Cardiac septum (tissue), 1 donor: ENCODE results near the gene PLK5. TPM values are rescaled to one million over a fixed set of nuclear protein-coding genes. Genes with fewer than 3 reads are reported as not detected.

Experiments used
- total RNA-seq: library from RNA; stranded (reverse); fragmentation: NEBNext Ultra II Directional; extraction: Animal tissue kit (Norgen Biotek cat#: 25700); gene quantifications from one replicate; pipeline ENCODE4 v1.2.1, GENCODE V29; 2021
- donor health status: DM: no; HTN: no; CAD: no.

Gene PLK5
- total RNA-seq, 1 donor from 2014 or later = not detected

Other genes starting within 250 kb of the PLK5 start
- 20.0 TPM for gene FAM174C, start 248.5 kb upstream of the PLK5 start, total RNA-seq
- gene EFNA2, start 238.2 kb upstream of the PLK5 start, total RNA-seq = not detected
- gene NDUFS7, start 140.2 kb upstream of the PLK5 start, total RNA-seq = 233 TPM
- 51.6 TPM for gene GAMT, start 122.5 kb upstream of the PLK5 start, total RNA-seq
- gene DAZAP1, start 116.5 kb upstream of the PLK5 start, total RNA-seq = 81.2 TPM
- 479 TPM for gene RPS15, start 85.7 kb upstream of the PLK5 start, total RNA-seq
- 0.08 TPM for gene APC2, start 74.0 kb upstream of the PLK5 start, total RNA-seq
- 16.9 TPM for gene C19orf25, start 44.9 kb upstream of the PLK5 start, total RNA-seq
- gene PCSK4, start 33.7 kb upstream of the PLK5 start, total RNA-seq = 1.5 TPM
- gene REEP6, start 32.9 kb upstream of the PLK5 start, total RNA-seq = 3.3 TPM
- 69.7 TPM for gene ADAMTSL5, start 11.1 kb upstream of the PLK5 start, total RNA-seq
- gene MEX3D, start 44.2 kb downstream of the PLK5 start, total RNA-seq = 8.3 TPM
- gene MBD3, start 68.8 kb downstream of the PLK5 start, total RNA-seq = 61.8 TPM
- gene UQCR11, start 81.4 kb downstream of the PLK5 start, total RNA-seq = 697 TPM
- 27.7 TPM for gene TCF3, start 128.5 kb downstream of the PLK5 start, total RNA-seq
- gene ONECUT3, start 229.4 kb downstream of the PLK5 start, total RNA-seq = not detected